H1 (cell line): ENCODE data around the gene PYGB. TPM values are rescaled to one million over a fixed set of nuclear protein-coding genes. Genes with fewer than 3 reads are reported as not detected.

Experiments used
- ASH2L ChIP-seq: fragments of 200-600, 300-600 bp; sonication (generic); IDR thresholded peaks from one replicate; pipeline ENCODE4 v1.7.1; 2017; ENCODE audit warnings: low read length
- BRCA1 ChIP-seq: IDR thresholded peaks from 2 replicates; pipeline ENCODE4 v1.6.1; 2012; ENCODE audit warnings: low read depth, low read length, improper control_type of control experiment
- EZH2 ChIP-seq: fragments of 200-600 bp; sonication (generic); IDR thresholded peaks from 2 replicates; pipeline ENCODE4 v1.7.1; 2012; ENCODE audit warnings: low read depth, mild to moderate bottlenecking, moderate library complexity, low read length, inconsistent platforms; ENCODE audit not compliant: severe bottlenecking
- FOSL1 ChIP-seq: IDR thresholded peaks from 2 replicates; pipeline ENCODE4 v1.6.1; 2011; ENCODE audit warnings: mild to moderate bottlenecking, low read depth, low read length, moderate library complexity; ENCODE audit not compliant: insufficient read depth
- HDAC6 ChIP-seq: IDR thresholded peaks from one replicate; pipeline ENCODE4 v1.7.1; 2012; ENCODE audit warnings: low read depth, mild to moderate bottlenecking, inconsistent platforms, low read length, moderate library complexity
- PHF8 ChIP-seq: fragments of 200-600 bp; sonication (generic); conservative IDR thresholded peaks from 2 replicates; pipeline ENCODE4 v1.7.1; 2012; ENCODE audit warnings: low read depth, mild to moderate bottlenecking, inconsistent platforms, low read length, moderate library complexity
- polyA plus RNA-seq, 7 experiments: library from polyadenylated mRNA; depleted of rRNA in 3 of 7; stranded (reverse) in 5 of 7; unstranded in 2 of 7; fragments of >200 nt in 5 of 7; fragments of 200-250 nt in 2 of 7; gene quantifications; 1 replicate in 5 of 7; 2 replicates in 1 of 7; 4 replicates in 1 of 7; pipeline versions ENCODE4 v1.2.1 to v1.2.3, GENCODE V29; 2011 to 2013; ENCODE audit warnings: missing spikeins in 2 of 7, mixed read lengths in 2 of 7
- total RNA-seq: library from RNA; stranded (reverse); fragmentation: NEBNext Ultra II Directional; extraction: Animal tissue kit (Norgen Biotek cat#: 25700); gene quantifications from 2 replicates; pipeline ENCODE4 v1.2.1, GENCODE V29; 2021
- TF ChIP-seq, protein P1 (sequence below), 3 experiments: IDR thresholded peaks; 1 replicate in 2 of 3; 2 replicates in 1 of 3; pipeline versions ENCODE4 v1.5.1 to v1.6.1; 2011; ENCODE audit warnings: low read length in 3 of 3, mild to moderate bottlenecking in 3 of 3, inconsistent platforms in 2 of 3, low read depth in 1 of 3, moderate library complexity in 1 of 3; ENCODE audit not compliant: insufficient read depth in 1 of 3; ENCODE audit errors: control extremely low read depth in 1 of 3

PYGB gene
- total and polyA plus RNA-seq, 2 of the 8 experiments (the other 6 are each of a cell fraction or from before 2014, with no cell fraction given) = 26.6 to 56.0 TPM

DNA sequence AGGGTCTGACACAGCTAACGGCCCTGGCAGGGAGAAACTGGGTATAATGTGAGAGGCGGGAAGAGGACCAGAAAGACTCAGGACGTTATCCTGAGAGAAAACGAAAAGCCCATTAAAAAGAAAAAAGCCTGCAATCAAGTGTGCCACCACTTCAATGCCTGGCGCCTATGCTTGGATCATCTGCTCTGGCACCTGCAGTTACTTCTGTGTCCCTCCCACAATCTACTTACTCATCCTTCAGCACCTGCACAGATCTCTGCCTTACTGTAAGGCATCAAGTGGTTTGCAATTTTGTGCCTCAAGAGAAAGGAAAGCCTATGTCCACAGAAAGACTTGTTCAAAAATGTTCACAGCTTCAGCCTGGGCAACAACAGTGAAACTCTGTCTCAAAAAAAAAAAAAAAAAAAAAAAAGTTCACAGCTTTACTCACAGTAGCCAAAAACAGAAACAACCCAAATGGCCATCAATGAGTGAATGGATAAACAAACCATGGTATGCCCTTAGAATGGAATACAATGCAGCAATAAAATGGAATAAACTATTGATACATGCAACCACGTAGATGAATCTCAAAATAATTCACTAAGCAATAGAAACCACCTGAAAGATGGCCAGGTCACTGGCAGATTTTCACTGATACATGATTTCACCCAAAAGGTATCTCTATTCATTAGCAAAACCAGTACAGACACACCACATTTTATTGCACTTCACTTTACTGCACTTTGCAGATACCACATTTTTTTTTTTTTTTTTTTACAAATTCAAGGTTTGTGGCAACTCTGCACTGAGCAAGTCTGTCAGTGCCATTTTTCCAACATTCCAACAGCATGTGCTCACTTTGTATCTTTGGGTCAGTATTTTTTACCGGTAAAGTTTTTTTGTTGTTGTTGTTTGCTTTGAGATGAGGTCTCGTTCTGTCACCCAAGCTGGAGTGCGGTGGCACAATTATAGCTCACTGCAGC lies 94.1 kb downstream of the PYGB start (continued):
- TF ChIP-seq, protein P1, sequence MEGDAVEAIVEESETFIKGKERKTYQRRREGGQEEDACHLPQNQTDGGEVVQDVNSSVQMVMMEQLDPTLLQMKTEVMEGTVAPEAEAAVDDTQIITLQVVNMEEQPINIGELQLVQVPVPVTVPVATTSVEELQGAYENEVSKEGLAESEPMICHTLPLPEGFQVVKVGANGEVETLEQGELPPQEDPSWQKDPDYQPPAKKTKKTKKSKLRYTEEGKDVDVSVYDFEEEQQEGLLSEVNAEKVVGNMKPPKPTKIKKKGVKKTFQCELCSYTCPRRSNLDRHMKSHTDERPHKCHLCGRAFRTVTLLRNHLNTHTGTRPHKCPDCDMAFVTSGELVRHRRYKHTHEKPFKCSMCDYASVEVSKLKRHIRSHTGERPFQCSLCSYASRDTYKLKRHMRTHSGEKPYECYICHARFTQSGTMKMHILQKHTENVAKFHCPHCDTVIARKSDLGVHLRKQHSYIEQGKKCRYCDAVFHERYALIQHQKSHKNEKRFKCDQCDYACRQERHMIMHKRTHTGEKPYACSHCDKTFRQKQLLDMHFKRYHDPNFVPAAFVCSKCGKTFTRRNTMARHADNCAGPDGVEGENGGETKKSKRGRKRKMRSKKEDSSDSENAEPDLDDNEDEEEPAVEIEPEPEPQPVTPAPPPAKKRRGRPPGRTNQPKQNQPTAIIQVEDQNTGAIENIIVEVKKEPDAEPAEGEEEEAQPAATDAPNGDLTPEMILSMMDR (IDR thresholded peaks at IDR 0.05; ENCODE audit: control extremely low read depth in 1 of 3, insufficient read depth in 1 of 3, low read depth in 1 of 3, low read length in 3 of 3) = no peak
- no peak for TF ChIP-seq BRCA1
- no peak for TF ChIP-seq PHF8
- TF ChIP-seq FOSL1 = no peak
- no peak for TF ChIP-seq EZH2
- TF ChIP-seq ASH2L = no peak
- TF ChIP-seq HDAC6 = no peak
